HG02884 (cell line): ENCODE results near the gene HCK.
"Not testable (repeated sequence)": the region's sequence is repeated elsewhere in the genome, so short reads cannot be mapped to it uniquely, and the experiment has no call there.

Experiments
- ATAC-seq: cut with Tn5 transposase; IDR thresholded peaks from one replicate; pipeline ENCODE4 v1.9.1; 2021; ENCODE audit warnings: mild to moderate bottlenecking, moderate library complexity; ENCODE audit not compliant: unreplicated experiment

HCK gene

DNA sequence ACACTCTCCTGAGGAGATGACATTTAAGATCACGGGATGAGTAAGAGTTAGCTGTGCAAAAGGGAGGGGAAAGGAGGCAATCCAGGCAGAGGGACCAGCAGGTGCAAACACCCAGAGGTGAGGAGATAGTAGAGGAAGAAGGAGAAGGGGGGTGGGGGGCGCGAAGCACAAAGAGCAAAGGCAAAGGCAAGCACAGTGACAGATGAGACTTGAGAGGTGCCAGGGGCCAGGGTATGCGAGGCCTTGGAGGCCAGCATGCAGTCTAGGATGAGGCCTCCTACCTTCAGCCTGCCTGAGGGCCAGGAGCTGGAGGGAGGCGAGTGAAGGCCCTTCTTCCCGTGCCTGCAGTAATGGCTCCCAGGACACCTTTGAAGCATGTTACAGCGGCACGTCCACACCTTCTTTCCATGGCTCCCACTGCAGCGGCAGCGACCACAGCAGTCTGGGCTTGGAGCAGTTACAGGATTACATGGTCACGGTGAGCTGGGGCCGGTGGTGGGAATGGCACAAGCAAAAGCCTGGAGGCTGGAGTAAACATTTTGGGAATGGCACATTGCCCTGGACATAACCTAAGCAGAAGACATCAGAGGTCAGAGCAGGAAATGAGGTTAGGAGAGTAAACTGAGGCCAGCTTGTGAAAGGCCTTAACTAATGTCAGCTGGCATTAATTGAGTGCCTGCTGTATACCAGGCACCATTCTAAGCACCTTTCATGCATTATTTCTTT, 23.2 kb upstream of the HCK start:
- ATAC-seq = no peak

- ATAC-seq = no peak
Measured at GRCh38 chr20:32029561-32029960, 22.5 kb upstream of the HCK start.

- ATAC-seq = no peak
Measured at GRCh38 chr20:32031007-32031958, 20.8 kb upstream of the HCK start.

GRCh38 chr20:32033316-32033715, 18.7 kb upstream of the HCK start:
- no peak for ATAC-seq

GRCh38 chr20:32033721-32034120, 18.3 kb upstream of the HCK start:
- ATAC-seq = not testable (repeated sequence)

DNA sequence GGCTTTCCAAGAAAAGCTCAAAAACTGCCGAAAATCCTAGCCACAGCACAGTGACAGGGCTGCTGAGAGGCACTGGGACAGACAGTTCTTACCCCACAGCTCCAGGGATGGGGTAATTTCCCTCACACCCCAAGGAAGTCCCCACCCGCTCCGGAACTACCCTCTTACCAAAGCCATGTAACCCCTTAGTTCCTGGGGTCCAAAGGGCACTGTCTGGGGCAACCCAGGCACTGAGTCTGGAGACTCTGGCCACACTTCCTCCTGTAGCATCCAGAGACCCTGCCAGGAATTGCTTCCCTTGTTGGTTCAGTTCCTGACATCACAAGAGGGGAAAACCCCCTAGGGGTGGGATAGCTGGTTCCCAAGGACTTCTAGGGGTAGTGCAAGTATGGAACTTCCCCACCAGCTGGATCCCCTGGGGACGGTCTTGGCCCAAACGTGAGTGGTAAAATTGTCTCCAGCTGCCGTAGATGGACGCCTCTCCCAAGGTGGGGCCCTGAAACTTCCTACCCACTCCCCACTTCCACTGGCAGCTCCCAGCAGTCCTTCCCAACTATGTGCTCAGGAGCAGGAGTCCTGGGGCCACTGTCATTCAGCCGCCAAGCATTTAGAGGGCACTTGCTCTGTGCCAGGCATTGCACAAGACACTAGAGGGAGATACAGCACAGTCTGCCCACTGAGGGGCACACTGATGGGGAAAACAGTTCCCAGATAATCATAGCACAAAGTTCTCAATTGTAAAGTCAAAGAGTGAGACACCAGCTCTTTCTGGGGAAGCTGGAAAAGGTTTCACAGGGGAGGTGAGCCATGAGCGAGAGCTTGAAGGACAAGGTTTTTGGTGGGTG, 17.2 kb upstream of the HCK start:
- no peak for ATAC-seq

- no peak for ATAC-seq
Measured at GRCh38 chr20:32035426-32035779, 16.6 kb upstream of the HCK start.

DNA sequence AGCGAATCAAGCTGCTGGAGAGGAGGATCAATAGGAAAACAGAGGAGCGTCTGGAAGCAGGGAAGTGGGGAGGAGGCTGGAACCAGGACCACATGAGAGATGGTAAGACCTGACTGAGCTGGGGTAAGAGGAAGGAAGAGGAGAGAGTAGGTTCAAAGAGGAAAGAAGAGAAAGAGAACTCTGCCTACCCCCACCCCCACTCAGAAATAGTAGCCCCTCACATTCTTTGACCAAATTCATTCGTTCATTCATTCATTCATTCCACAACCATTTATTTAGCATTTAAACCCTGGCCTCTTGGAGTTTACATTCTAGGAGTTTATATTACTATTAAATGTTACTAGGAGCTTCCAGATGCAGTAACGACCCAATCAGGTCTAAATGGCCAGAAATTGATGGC, 15.8 kb upstream of the HCK start:
- no peak for ATAC-seq

DNA sequence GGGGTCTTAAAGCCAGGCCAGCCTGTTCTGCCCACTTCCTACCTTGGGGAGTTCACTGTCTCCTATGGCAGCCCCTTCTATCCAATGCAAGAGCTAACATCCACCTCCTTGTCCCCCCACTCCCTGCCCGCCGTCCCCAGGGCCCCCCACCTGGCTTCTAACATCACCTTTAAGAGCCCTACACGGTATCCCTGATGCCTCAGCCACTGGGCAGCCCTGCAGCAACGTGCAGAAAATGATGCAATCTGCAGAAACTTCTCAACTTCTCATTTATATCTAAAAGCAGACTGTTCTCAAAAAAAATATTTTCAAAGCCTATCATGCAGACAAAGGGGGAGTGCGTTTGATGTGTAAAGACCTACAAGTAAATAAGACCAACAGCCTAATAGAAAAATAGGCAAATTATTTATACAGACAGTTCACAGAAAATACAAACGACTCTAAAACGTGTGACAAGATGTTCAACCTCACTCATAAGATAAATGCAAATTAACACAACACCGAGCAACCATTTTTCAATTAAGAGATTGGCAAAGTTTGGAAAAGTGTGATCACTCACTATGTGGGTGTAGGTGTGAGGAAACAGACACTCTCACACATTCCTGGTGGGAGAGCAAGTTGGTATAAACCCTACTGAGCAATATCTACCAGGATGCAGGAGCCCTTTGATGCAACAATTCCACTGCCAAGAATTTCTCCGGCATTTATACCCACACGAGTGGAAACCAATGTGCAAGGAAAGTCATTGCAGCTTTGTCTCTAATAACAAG, 15.1 kb upstream of the HCK start:
- ATAC-seq = no peak

DNA sequence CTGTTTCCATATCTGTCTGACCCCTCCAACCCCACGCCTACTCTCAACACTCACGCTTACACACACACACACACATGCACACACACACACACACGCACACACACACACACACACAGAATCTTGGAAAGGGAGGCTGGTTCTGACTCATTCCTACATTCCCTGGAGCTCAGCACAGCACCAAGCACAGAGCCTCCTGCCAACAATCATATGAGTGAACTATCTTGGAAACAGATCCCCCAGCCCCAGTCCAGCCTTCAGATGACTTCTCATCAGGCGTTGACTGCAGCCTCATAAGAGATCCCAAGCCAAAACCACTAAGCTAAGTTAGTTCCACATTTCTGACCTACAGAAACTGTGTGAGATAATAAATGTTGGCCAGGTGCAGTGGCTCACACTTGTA, 14.1 kb upstream of the HCK start:
- ATAC-seq = no peak

GRCh38 chr20:32040142-32040953, 11.7 kb upstream of the HCK start:
- ATAC-seq = peak; percentile 57

DNA sequence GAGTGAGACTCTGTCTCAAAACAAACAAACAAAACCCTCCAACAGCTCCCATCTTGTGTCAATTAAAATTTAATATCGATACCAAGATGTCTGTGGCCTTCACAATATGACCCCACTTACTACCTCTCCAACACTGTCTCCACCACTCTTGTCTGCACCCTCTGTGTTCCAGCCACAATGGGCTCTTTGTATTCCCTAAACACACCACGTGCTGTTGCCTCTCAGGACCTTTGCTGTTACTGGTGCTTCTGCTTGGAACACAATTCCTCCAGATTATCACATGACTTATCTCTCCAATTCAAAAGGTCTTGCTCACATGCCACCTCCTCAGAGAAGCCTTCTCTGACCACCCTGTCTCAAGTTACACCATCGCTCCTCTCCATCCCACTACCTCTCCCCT, 6.0 kb upstream of the HCK start:
- ATAC-seq = no peak

- ATAC-seq = no peak
Measured at GRCh38 chr20:32050324-32050841, 1.7 kb upstream of the HCK start.

GRCh38 chr20:32050851-32051556, 1.0 kb upstream of the HCK start:
- no peak for ATAC-seq

GRCh38 chr20:32051720-32052089, 337 bp upstream of the HCK start:
- no peak for ATAC-seq

DNA sequence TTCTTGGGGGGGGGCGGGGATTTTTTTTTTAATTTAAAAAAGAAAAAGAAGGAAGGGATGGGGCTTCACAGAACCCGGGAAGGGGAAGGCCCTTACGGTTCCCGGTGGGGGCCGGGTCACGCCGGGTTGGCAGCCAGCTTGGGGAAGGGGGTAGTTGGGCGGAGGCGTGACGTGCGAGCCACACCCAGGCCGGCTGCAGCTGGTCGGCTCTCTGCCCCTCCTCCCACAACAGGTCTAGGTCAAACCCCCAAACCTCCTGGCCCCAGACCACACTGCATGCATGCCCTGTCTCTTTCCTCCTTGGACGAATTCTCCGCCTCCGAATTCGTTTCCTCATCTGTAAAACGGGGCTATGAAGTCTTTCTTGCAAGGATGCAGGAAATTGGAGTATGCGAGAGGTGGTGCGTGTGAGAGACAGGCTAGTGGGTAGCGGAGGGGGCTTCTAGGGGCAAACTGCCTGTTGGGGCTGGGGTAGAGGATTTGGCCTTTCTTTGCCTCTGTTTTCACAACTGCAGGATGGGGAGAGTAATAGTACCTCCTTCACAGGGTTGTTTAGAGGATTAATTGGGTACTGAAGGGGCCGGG, 828 bp downstream of the HCK start:
- no peak for ATAC-seq

- no peak for ATAC-seq
Measured at GRCh38 chr20:32053648-32054047, 1.6 kb downstream of the HCK start.

DNA sequence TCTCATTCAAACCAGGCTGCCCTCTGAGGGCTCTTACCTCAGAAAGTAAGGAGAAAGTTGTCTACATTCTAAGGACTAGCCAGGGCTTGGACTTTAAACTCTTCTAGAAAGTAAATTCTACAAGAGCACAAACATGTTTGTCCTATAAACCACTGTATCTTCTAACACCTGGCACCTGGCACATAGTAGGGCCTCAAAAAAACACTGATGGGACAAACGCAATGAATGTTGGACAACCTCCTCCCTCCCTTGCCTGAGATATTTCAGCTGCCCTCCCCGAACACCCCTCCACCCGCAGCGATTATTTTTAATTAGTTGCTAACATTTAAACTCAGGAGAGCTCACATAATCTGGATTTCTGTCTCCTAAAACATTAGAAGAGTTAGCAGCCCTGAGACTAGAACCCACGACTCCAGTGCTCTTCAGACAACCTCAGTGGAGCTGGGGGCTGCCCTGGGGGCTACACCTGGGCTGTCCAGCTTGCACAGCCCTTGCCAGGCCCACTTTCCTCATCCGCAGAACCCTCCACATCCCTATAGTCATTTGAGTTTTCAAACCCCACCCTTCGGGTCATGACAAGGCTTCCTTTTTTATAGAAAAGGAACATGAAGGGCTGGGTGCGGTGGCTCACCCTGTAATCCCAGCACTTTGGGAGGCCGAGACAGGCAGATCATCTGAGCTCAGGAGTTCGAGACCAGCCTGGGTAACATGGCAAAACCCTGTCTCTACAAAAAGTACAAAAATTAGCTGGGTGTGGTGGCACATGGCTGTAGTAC, 4.9 kb downstream of the HCK start:
- no peak for ATAC-seq
